Measurements from ENCODE around the gene AKNA. TPM values are rescaled to one million over a fixed set of nuclear protein-coding genes. Genes with fewer than 3 reads are reported as not detected.

AKNA gene
- total and polyA plus RNA-seq, 2 donors from 2014 or later = 6.1 to 52.1 TPM

GRCh38 chr9:114428466-114428865, 40.7 kb upstream of the AKNA start:
- Histone ChIP-seq H3K9me3 (ENCODE audit: control insufficient read depth in 2 of 3, insufficient read depth in 1 of 3, low read length in 3 of 3) (no peaks in the 10 kb centered on the region), H3K27me3 (ENCODE audit: control insufficient read depth, insufficient read depth, low read length) (no peaks in the 10 kb centered on the region), H3K4me1 (ENCODE audit: control insufficient read depth in 2 of 3, insufficient read depth in 2 of 3, low read depth in 1 of 3, low read length in 3 of 3) (no peaks in the 10 kb centered on the region), H3K4me3 (ENCODE audit: low read length in 3 of 3) (no peak overlapping the region), H3K9ac (ENCODE audit: low read length in 3 of 3) (no peak overlapping the region), H3K27ac (ENCODE audit: low read depth in 2 of 2, low read length in 2 of 2) (no peak overlapping the region), H3K36me3 (ENCODE audit: control insufficient read depth in 2 of 3, insufficient read depth in 3 of 3, low read length in 3 of 3) (no peaks in the 10 kb centered on the region)
- FAIRE-seq (no peak), DNase-seq (no peak)
- TF ChIP-seq CTCF (IDR thresholded peaks at IDR 0.05; ENCODE audit: borderline replicate concordance, extremely low read depth, insufficient read depth) = no peak
- intact Hi-C loops (cut with DNase I) = no loop called here

GRCh38 chr9:114427644-114428043, 39.9 kb upstream of the AKNA start:
- intact Hi-C loops (cut with DNase I) = no loop called here
- Histone ChIP-seq H3K4me1 (ENCODE audit: control insufficient read depth in 2 of 3, insufficient read depth in 2 of 3, low read depth in 1 of 3, low read length in 3 of 3) (no peaks in the 10 kb centered on the region), H3K36me3 (ENCODE audit: control insufficient read depth in 2 of 3, insufficient read depth in 3 of 3, low read length in 3 of 3) (no peaks in the 10 kb centered on the region), H3K9me3 (ENCODE audit: control insufficient read depth in 2 of 3, insufficient read depth in 1 of 3, low read length in 3 of 3) (no peaks in the 10 kb centered on the region), H3K27me3 (ENCODE audit: control insufficient read depth, insufficient read depth, low read length) (no peaks in the 10 kb centered on the region), H3K27ac (ENCODE audit: low read depth in 2 of 2, low read length in 2 of 2) (no peak overlapping the region), H3K4me3 (ENCODE audit: low read length in 3 of 3) (no peak overlapping the region), H3K9ac (ENCODE audit: low read length in 3 of 3) (no peak overlapping the region)
- TF ChIP-seq CTCF (IDR thresholded peaks at IDR 0.05; ENCODE audit: borderline replicate concordance, extremely low read depth, insufficient read depth) = no peak
- DNase-seq (no peak), FAIRE-seq (no peak)

- no peak for TF ChIP-seq CTCF (IDR thresholded peaks at IDR 0.05; ENCODE audit: borderline replicate concordance, extremely low read depth, insufficient read depth)
- Histone ChIP-seq H3K27ac (ENCODE audit: low read depth in 2 of 2, low read length in 2 of 2) (no peak overlapping the region), H3K9me3 (ENCODE audit: control insufficient read depth in 2 of 3, insufficient read depth in 1 of 3, low read length in 3 of 3) (no peaks in the 10 kb centered on the region), H3K9ac (ENCODE audit: low read length in 3 of 3) (no peak overlapping the region), H3K4me1 (ENCODE audit: control insufficient read depth in 2 of 3, insufficient read depth in 2 of 3, low read depth in 1 of 3, low read length in 3 of 3) (no peaks in the 10 kb centered on the region), H3K27me3 (ENCODE audit: control insufficient read depth, insufficient read depth, low read length) (no peaks in the 10 kb centered on the region), H3K36me3 (ENCODE audit: control insufficient read depth in 2 of 3, insufficient read depth in 3 of 3, low read length in 3 of 3) (no peaks in the 10 kb centered on the region), H3K4me3 (ENCODE audit: low read length in 3 of 3) (no peak overlapping the region)
- intact Hi-C loops (cut with DNase I) = no loop called here
- DNase-seq = no peak
- FAIRE-seq = no peak
Observed at GRCh38 chr9:114426046-114426948, 38.5 kb upstream of the AKNA start.

Measured in kidney (tissue), 14 donors.